Stimulated activated CD8-positive, alpha-beta memory T cell treated with anti-CD3 and anti-CD28 coated beads, Interleukin-15, amount 100 ng/mL, for 24 hours (primary cell): Measurements from ENCODE around the gene EGLN1.
"Not testable (repeated sequence)": the region's sequence is repeated elsewhere in the genome, so short reads cannot be mapped to it uniquely, and the experiment has no call there.

Source experiments
- DNase-seq: peaks from one replicate; pipeline ENCODE4 v3.0.0-alpha.2; 2020; ENCODE audit warnings: low read depth

Gene EGLN1

GRCh38 chr1:231421971-231422797 lies at the start of gene EGLN1:
Gene EGLN1, minus strand, starts transcription at chr1:231422287. Its CDS starts 399 bp downstream, at chr1:231421888.
- DNase-seq: peak; percentile 59

- not testable (repeated sequence) for DNase-seq
Observed at GRCh38 chr1:231471500-231471899, 49.4 kb upstream of the EGLN1 start.

GRCh38 chr1:231471027-231471426 lies 48.9 kb upstream of the EGLN1 start:
- not testable (repeated sequence) for DNase-seq

- DNase-seq: no peak
Observed at GRCh38 chr1:231467986-231468385, 45.9 kb upstream of the EGLN1 start.

- no peak for DNase-seq
Observed at GRCh38 chr1:231465051-231465450, 43.0 kb upstream of the EGLN1 start.

- DNase-seq: no peak
Observed at GRCh38 chr1:231463541-231463940, 41.5 kb upstream of the EGLN1 start.

- DNase-seq: peak; percentile 17
Observed at GRCh38 chr1:231460614-231461013, 38.5 kb upstream of the EGLN1 start.

GRCh38 chr1:231459438-231459837 lies 37.4 kb upstream of the EGLN1 start:
- not testable (repeated sequence) for DNase-seq

- not testable (repeated sequence) for DNase-seq
Observed at GRCh38 chr1:231457956-231458355, 35.9 kb upstream of the EGLN1 start.

- DNase-seq: not testable (repeated sequence)
Observed at GRCh38 chr1:231454133-231454532, 32.0 kb upstream of the EGLN1 start.

- DNase-seq: no peak
Observed at GRCh38 chr1:231446138-231446537, 24.1 kb upstream of the EGLN1 start.

- DNase-seq: no peak
Observed at GRCh38 chr1:231444059-231444458, 22.0 kb upstream of the EGLN1 start.

GRCh38 chr1:231443363-231443762 lies 21.3 kb upstream of the EGLN1 start:
- DNase-seq: no peak

GRCh38 chr1:231442735-231443134 lies 20.6 kb upstream of the EGLN1 start:
- DNase-seq: no peak

GRCh38 chr1:231432996-231433395 lies 10.9 kb upstream of the EGLN1 start:
- DNase-seq: no peak

- no peak for DNase-seq
Observed at GRCh38 chr1:231431665-231432415, 9.8 kb upstream of the EGLN1 start.

GRCh38 chr1:231430678-231431352 lies 8.7 kb upstream of the EGLN1 start:
- not testable (repeated sequence) for DNase-seq

- no peak for DNase-seq
Observed at GRCh38 chr1:231428377-231428776, 6.3 kb upstream of the EGLN1 start.

GRCh38 chr1:231424950-231425805 lies 3.1 kb upstream of the EGLN1 start:
- no peak for DNase-seq

GRCh38 chr1:231423648-231424047 lies 1.6 kb upstream of the EGLN1 start:
- no peak for DNase-seq

GRCh38 chr1:231422798-231423309 lies 767 bp upstream of the EGLN1 start:
- no peak for DNase-seq
